ENCODE measurements around the gene SENP7.
A peak's percentile ranks its signal among the peaks of the same experiment; 100 is the strongest.
"Not testable (repeated sequence)": the region's sequence is repeated elsewhere in the genome, so short reads cannot be mapped to it uniquely, and the experiment has no call there.

Gene SENP7

DNA sequence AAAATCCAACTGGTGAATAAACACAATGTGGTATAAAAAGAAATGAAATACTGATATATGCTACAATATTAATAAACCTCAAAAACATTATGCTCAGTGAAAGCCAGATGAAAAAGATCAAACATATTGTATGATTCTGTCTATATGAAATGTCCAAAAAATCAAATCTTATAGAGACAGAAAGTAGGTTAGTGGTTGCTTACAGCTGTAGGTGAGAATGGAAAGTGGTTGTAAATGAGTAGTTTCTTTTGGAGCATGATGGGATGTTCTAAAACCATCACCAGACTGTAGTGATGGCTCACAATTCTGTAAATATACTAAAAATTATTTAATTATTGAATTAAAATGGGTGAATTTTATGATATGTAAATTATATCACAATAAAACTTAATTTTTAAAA, 58.4 kb downstream of the SENP7 start:
- DNase-seq (ENCODE audit: low read depth), result no peak

DNA sequence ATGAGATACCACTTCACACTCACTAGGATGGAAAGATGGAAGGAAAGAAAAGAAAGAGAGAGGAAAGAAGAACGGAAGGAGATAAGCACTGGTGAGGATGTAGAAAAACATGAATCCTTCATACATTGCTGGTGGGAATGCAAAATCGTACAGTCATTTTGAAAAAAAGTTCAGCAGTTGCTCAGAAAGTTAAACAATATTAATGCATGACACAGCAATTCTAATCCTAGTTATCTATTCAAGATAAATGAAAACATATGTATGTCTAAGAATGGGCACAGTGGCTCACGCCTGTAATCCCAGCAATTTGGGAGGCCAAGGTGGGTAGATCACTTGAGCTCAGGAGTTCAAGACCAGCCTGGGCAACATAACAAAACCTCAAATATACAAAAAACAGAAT, 59.1 kb downstream of the SENP7 start:
- DNase-seq (ENCODE audit: low read depth), result peak; percentile 27

DNA sequence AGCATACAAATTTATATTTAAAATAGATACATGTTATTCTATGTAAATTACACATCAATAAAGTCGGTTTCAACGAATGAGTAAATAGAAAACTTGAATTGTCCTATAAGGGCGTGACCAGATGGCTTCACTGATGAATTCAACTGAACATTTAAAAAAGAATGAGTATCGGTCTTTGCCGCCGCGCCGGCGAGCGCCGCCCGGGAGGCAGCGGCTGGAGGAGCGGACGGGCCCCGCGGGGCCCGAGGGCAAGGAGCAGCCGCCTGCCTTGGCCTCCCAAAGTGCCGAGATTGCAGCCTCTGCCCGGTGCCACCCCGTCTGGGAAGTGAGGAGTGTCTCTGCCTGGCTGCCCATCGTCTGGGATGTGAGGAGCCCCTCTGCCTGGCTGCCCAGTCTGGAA, 74.4 kb downstream of the SENP7 start:
- not testable (repeated sequence) for DNase-seq (ENCODE audit: low read depth)

DNA sequence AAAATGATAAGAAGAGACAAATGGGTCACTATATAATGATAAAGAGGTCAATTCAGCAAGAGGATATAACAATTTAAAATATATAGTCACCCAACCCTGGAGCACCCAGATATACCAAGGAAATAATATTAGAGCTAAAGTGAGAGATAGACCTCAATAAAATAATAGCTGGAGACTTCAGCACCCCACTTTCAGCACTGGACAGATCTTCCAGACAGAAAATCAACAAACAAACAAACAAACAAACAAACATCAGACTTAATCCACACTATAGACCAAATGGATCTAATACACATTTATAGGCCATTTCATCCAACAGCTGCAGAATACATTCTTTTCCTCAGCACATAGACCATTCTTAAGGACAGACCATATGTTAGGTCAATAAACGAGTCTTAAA, 79.4 kb downstream of the SENP7 start:
- DNase-seq (ENCODE audit: low read depth), result no peak

DNA sequence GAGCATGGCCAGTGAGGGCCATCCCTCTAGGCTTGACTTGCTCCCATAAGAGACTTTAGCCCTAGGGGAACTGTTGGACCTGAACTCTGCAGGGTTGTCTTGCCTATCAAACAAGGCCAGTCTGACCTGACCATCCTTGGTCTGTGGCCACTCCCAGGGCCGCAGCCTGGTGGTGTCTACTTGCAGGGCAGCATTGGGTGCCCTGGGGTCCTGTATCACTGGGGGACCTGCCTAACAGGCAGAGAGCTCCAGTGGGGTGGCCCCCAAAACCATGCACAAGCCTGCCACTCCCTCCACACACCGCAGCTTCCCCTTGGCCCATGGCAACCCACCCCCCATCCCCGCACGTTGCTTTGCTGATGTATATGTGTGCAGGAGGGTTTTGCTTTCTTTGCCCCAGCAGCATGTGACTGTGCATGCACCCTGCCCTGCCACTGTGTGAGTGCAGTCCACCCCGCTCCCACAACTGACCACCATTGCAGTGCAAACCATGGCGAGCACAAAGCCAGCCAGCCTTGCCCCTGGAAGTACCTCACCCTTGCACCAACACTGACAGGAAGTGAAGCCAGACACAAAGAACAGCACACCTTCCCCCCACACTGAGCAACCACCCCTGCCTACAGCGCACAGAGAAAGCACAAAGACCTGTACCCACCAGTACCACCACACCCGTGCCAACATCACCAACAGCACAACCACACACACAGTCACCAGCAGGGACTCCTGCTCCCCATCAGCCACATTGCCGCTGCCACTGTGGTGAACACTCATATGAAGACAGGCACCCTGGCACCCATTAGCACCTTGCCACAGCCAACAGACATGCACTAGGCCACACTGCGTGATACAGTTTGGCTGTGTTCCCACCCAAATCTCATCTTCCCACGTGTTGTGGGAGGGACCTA, 88.8 kb downstream of the SENP7 start:
- DNase-seq (ENCODE audit: low read depth), result no peak

DNA sequence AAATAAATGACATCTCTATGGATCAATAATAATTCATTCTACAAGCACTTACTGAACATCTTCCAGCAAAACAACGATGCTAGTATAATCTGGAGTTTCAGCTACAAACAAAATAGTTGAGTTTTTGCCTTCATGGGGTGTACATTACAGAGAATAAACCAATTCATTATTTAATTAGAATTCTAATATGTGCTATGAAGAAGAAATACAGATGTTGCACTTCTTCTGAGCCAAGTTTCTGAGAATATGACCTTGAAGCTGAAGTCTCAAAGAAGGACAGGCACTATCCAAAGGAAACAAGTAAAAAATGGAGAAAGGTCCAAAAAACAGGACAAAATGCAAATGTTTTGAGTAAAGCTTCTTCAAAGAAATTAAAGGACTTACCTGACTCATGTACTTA, 94.2 kb downstream of the SENP7 start:
- DNase-seq (ENCODE audit: low read depth), result no peak

DNA sequence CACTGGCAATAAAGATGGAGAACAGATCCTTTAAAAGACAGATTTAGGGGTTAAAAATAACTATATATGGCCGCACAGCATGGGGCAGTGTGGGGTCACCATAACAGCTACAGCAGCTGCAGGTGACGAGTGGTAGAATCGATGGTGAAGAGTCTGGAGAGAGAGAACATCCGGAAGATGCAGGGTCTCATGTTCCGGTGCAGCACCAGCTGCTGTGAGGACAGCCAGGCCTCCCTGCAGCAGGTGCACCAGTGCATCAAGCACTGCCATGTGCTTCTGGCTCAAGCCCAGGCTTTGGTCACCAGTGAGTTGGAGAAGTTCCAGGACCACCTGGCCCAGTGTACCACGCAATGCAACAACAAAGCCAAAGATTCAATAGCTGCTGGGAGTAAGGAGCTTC, 98.9 kb downstream of the SENP7 start:
- DNase-seq (ENCODE audit: low read depth), result no peak

DNA sequence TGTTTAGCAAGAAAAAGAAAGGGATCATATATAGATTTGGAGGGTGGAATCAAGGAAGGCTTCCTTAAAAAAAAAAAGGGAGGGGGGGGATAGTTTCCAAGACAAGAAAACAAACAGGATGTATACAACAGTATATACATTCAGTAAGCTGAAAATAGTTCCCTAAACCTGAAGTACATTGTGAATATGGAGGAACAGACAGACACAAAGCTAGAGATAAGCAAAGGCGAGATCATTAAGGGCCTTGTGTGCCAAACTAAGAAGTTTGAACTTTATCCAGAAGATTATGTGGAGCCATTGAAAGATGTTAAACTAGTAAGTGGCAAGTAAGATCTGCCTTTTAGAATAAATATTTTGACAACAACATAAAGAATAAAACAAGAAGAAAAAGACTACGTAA, 99.4 kb downstream of the SENP7 start:
- DNase-seq (ENCODE audit: low read depth), result no peak

DNA sequence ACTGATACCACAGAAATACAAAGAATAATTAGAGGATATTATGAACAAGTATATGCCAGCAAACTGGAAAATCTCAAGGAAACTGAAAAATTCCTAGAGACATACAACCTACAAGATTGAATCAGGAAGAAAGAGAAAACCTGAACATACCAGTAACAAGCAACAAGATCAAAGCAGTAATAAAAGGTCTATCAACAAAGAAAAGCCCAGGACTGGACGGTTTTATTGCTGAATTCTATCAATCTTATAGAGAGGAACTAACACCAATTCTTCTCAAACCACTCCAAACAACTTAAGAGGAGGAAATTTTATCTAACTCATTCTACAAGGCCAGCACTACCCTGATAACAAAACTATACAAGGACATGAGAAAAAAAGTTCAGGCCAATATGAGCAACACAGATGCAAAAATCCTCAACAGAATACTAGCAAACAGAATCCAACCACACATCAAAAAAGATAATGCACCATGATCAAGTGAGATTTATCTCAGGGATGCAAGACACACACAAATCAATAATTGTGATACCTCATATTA, 121.5 kb downstream of the SENP7 start:
- no peak for DNase-seq (ENCODE audit: low read depth)

DNA sequence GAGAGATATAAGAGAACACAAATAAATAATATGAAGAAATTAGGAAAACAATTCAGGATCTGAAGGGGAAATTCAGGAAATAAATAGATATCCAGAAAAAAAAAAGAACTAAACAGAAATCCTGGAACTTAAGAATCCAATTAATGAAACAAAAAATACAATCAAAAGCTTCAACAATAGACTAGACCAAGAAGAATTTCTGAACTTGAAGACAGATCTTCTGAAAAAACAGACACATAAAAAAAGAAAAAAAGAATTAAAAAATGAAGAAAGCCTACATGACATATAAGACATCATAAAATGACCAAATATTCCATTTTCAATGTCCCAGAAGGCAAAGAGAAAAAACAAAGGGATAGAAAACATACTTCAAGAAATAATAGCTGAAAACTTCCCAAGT, 124.3 kb downstream of the SENP7 start:
- DNase-seq (ENCODE audit: low read depth), result no peak

DNA sequence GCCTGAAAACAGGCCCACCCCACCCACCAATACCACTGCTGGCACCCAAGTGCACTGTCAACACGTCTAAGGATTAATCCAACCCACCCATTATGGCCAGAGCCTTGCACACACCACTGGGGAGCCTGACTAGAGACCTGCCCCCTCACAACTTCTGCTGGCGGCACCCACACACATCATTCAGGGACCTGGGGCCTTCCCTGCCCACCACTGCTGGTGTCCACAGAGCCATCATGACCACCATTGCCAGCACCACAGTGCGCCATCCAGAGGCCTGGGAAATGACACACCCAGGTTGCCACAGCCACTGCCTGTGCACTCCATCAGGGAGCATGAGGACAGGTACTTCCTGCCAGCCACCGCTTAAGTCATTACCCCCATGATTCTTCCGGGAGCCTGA, 125.7 kb downstream of the SENP7 start:
- no peak for DNase-seq (ENCODE audit: low read depth)

DNA sequence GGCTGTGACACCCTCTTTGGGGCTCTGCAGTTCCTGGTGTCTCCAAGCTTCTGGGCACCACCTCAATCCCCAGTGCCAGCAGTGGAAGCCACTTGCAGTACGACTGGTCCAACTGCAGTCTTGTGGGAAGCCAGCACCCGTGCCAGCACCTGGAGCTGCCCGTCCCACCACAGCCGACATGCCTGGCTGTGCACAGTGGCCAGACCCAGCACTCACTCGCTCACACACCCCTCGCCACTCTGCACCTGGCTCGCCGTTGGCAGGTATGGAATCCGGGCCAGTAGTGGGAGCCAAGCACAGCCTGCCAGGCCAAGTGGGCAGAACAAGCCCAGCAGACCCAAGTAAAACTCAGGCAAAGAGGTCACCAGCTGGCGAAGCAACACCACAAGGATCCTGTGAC, 128.6 kb downstream of the SENP7 start:
- DNase-seq (ENCODE audit: low read depth), result no peak

DNA sequence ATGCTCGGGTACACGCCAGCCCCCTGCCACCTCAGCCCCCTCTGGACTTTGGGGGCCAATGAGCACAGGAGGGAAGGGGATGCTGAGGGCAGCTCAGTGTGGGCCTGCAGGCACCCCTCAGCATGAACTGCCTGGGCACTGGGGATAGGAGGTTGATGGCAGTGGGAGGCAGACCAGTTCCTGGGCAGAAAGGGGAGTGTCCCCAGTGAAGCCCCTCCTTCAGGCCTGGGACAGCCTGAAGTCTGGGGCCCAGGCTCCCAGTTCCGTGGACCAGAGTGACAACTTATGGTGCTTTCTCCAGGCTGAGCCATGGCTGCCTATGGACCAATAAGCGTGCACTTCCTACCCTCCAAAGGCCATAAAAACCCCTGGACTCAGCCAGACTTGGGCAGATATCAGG, 129.4 kb downstream of the SENP7 start:
- no peak for DNase-seq (ENCODE audit: low read depth)

DNA sequence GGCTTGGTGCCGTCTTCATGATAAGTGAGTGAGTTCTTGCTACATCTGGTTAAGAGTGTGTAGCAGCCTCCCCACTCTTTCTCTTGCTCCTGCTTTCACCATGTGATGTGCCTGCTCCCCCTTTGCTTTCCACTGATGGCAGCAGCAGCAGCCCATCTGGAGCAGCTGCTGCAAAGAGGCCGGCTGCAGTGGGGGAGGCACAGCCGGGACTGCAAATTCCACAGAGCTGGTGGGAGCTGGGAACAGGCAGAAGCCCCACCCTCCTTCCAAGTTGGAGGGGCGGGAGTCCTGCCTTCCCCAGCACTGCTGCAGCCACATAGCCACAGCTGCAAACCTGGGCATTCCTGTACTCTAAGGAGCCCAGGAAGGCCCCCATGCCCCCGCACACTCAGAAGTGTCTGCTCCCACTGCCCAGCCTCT, 129.8 kb downstream of the SENP7 start:
- no peak for DNase-seq (ENCODE audit: low read depth)

DNA sequence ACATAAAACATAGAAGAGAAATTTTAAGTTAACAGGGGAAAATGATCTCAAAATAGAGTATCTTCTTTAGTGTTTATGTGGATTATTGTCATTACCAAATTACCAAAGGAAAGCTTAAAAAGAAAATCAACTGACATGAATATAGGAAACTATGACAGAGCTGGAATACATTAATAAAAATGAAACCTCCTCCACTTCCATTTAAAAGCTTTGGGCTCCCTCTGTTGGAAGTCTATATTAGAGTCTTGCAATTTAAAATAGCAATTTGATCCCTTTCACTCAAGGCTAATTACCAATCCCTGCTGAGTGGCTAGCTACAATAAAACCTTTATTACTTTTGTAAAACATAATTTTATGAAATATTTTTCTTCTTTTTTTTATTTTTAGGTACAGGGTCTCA, 131.2 kb downstream of the SENP7 start:
- peak; percentile 32 for DNase-seq (ENCODE audit: low read depth)

DNA sequence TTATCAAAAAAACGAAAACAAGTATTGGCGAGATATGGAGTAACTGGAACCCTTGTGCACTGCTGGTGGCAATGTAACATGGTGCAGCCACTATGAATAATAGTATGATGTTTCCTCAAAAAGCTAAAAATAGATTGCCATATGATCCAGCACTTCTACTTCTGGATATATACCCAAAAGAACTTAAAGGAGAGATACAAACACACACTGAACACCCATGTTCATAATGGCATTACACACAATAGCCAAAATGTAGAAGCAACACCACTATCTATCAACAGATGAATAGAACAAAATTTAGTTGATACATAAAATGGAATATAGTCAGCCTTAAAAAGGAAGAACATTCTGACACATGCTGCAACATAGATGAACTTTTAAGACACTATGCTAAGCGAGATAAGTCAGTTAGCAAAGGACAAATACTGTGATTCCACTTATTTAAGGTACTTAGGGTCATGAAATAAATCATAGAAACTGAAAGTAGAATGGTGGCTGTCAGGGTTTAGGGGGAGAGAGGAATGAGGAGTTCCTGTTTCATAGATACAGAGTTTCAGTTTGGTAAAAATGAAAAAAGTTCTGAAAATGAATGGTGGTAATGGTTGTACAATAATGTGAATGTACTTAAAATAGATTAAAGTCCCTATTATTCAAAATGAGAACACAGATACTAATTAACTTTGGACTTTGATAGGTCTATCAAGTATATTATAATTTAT, 133.2 kb downstream of the SENP7 start:
- no peak for DNase-seq (ENCODE audit: low read depth)

DNA sequence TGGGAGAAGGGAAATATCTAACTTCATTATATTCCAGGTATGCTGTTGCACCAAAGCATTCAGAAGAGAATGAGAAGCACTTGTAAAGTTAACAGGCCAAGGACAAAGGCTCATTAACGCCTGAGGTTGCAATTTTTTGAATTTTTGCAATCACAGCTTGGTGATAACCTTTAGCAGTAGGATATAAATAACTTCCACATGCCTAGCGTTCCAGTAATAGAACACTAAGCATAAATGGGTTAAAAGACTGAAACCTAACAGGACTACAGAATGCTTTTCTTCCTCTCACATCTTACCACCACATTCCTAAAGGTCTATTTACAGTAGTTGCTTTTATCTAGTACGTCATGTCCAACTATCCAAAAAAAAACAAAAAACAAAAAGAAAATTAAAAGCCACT, 135.2 kb downstream of the SENP7 start:
- DNase-seq (ENCODE audit: low read depth), result no peak

DNA sequence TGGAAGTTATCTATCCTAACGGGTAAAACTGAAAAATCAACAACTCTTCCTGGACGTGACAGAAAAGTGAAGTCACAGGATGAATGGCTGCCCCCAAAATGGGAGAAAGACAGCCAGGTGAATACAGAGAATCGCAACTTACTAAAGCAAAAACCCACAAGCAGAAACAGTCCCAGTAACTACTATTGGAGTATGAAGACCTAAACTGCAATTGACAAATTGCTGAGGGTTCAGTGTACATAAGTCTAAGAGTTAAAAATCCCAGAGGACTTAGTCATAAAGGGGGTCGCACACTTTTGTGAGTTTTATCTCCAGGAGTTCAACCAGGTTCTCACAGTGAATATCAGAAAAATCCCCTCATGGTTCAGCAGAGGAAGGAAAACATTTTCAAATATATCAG, 135.8 kb downstream of the SENP7 start:
- DNase-seq (ENCODE audit: low read depth), result no peak

DNA sequence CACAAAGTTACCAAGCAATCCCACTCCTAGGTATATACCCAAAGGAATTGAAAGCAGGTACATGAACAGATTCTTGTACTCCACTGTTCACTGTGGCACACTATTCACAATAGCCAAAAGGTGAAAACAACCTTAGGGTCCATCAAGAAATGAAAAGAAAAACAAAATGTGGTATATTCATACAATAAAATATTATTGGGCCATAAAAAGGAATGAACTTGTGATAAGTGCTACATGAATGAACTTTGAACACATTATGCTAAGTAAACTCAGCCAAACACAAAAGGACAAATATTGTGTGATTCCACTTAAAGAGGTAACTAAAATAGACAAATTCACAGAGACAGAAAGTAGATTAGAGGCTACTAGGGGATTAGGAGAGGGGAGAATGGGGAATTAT, 137.4 kb downstream of the SENP7 start:
- DNase-seq (ENCODE audit: low read depth), result no peak

DNA sequence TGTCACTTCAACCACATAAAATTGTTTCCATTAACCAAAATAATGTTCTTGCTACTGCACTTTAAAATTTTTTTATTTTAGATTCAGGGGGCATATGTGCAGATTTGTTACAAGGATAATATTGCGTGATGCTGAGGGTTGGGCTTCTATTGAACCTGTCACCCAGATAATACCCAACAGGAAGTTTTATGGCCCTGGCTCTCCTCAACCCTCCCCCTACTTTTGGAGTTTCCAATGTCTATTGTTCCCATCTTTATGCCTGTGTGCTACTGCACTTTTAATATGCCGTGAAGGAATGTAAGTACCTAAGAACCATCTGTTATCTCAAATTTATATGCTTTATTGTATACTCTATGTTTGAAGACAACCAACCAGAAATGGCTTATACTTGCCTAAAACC, 150.6 kb downstream of the SENP7 start:
- DNase-seq (ENCODE audit: low read depth), result no peak

DNA sequence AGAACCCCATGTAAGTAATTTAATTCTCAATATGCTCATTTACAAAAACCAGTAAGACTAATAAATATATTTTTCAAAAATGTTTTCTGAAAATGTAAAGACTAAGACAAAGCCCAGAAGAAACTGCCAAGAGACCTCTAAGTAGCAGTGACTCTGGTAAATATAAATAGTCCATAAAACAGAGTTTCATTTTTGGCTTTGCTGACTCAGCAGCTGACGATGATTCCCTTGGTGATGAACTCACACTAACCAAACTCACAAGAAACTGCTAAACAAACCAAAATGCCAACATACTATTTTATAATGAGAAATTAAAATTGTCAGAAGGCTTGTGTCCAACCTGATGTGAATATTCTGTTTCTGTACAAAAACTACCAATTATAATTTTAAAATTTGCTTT, 161.2 kb downstream of the SENP7 start:
- DNase-seq (ENCODE audit: low read depth), result no peak

DNA sequence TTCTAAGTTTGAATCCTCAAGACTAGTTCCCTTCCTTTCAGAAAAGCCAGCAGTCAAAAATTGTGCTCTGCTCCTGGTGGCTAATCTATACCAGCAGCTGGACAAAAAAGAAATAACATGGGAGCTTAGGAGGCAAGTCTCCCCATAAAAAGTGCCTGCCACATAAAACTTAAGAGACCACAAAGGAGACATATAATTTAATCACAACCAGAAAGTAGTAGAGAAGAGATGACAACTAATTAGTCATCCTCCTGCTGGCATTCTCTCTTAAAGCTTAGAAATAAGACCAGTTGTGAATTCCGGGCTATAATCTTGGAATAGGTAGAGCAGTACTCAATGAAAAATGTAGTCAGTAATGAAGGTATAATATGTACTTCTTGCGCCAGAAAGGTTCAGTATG, 172.4 kb downstream of the SENP7 start:
- no peak for DNase-seq (ENCODE audit: low read depth)

DNA sequence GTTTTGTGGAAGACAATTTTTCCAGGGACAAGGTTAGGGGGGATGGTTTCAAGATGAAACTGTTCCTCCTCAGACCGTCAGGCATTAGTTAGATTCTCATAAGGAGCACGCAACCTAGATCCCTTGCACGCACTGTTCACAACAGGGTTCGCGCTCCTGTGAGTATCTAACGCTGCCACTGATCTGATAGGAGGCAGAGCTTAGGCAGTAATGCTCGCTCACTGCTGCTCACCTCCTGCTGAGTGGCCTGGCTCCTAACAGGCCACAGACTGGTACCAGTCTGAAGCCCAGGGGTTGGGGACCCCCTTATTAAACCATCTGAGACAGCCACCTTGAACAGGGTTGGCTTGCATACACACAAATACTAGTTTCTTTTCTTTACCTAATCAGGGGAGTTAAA, 179.1 kb downstream of the SENP7 start:
- no peak for DNase-seq (ENCODE audit: low read depth)
